T-helper 1 cell (primary cell): ENCODE results near the gene FASTKD1.
"Not testable (repeated sequence)": the region's sequence is repeated elsewhere in the genome, so short reads cannot be mapped to it uniquely, and the experiment has no call there.

ENCODE experiments used
- DNase-seq, 5 donors: peaks; one replicate each; pipeline ENCODE4 v3.0.0-alpha.2; 2012 to 2020

The FASTKD1 gene

DNA sequence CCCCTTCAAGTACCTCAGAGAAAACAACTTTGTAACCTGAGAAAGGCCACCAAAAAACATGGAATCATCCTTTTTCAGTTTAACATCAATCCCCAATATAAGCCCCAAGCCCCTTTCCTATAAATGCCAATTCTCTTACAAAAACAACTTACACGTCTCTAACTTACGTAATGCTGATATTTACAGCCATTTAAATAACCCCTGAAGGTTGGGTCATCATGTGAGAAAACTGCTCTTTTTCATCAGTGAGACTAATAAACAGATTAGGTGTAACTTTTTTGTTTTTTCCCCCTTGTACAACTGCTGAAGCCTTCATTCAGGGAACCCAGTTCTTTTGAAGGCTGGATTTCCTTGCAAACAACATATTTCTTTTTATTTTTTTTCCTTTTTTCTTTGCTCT is 3.7 kb downstream of the FASTKD1 start:
- no peak for DNase-seq

DNA sequence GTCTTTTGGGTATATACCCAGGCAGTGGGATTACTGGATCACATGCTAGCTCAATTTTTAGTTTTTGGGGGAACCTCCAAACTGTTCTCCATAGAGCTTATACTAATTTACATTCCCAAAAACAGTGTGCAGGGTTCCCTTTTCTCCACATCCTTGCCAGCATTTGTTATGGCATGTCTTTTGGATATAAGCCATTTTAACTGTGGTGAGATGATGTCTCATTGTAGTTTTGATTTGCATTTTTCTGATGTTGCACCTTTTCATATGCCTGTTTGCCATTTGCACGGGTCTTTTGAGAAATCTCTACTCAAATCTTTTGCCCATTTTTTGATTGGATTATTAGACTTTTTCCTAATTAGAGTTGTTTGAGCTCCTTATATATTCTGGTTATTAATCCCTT is 8.0 kb downstream of the FASTKD1 start:
- no peak for DNase-seq

DNA sequence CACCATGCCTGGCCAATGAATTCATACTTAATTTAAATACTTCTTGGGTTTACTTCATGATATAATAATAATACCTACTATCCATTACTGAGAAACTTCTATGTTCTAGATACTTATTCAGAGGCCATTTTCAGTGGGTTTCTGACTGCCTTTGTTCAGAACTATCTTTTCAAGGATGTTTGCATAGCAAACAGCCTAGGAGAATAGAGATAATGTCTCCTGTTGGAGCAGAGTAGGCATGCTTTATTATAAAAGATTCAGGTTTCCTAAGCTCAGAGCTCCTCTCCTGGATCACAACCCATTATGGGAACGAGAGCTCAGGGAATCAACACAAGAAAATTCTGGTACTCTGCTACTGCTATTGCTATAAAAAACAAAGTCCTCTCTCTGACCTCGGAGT is 11.1 kb downstream of the FASTKD1 start:
- DNase-seq: no peak

DNA sequence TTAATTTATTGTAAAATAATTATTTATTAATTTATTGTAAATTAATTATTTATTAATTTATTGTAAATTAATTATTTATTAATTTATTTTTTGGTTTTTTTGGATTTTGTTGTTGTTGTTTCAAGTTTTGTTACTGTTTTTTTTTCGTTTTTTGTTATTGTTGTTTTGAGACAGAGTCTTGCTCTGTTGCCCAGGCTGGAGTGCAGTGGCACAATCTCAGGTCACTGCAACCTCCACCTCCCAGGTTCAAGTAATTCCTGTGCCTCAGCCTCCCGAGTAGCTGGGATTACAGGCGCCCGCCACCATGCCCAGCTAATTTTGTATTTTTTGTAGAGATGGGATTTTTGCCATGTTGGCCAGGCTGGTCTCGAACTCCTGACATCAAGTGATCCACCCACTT is 11.6 kb downstream of the FASTKD1 start:
- DNase-seq: not testable (repeated sequence)

DNA sequence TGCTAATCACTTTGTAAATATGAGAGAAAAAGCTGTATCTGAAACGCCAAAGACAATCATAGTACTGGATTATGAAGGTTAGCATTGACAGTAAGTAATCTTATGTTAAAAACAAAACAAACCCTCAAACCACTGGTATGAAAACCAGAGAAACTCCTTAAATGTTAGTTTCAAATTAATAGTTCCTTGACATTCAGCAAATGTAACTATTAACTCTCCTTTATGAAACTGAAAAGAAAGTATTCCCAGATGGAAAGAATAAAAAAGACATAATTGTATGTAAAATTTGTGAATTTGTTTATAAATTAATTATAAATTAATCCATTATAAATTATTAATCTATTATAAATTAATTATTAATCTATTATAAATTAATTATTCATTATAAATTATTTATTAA is 12.3 kb downstream of the FASTKD1 start:
- DNase-seq: no peak

DNA sequence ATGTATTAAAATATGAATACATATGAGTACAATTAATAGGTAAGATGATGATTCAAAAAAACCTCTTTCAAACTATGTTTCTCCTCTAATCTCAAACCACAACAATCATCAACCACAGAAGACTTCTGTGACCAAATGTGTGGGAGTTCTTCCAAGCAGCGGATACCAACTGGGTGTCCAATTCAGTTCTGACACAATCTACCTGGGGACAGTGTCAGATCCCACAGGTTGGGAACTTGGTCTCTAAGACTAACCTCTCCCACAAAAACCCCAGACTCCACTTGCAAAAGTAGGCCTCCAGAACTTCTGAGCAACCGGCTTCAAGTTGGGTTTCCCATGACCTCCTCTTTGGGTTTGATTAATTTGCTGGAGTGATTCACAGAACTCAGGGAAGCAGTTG is 26.9 kb downstream of the FASTKD1 start:
- no peak for DNase-seq

DNA sequence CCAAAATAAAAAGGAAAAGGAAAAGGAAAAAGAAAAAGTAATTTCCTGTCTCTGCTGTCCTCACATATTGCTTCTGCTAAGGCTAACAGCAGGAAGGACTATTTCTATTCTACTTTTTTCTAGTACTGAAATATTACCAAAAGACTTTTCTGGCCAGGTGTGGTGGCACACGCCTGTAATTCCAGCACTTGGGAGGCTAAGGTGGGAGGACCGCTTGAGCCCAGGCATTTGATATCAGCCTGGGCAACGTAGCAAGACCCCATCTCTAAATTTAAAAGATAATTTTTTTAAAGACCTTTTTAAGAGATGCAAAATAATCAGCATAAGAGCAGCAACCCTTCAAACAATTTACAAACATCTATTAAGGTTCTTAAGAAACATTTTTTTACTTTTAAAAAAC is 31.2 kb downstream of the FASTKD1 start:
- DNase-seq: no peak

DNA sequence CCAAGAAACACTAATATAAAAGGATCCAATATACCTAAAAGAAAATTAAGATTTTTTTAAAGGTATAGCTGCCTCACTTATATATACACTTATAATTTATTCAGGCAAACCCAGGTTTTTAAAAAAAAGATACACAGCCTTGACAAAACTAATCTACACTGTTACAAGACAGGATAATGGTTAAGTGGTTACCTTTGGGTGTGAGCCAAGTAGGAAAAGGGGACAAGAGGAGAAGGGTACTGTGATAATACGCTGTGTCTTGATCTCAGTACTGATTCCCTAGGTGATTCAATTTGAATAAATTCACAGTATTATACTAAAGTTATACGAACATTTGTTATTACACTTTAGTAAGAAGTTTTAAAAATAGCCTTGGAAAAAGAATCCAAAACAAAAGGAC is 33.5 kb downstream of the FASTKD1 start:
- no peak for DNase-seq

DNA sequence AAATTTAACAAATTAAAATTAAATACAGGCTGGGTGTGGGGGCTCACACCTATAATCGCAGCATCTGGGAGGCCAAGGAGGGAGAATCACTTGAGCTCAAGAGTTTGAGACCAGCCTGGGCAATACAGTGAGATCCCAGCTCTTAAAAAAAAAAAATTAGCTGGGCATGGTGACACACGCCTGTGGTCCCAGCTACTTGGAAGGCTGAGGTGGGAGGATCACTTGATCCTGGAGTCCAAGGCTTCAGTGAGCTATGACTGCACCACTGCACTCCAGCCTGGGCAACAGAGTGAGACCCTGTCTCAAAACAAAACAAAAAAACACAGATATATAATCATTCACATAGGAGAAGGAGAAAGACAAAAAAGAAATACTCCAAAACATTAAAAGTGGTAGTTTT is 34.2 kb downstream of the FASTKD1 start:
- DNase-seq: not testable (repeated sequence)

DNA sequence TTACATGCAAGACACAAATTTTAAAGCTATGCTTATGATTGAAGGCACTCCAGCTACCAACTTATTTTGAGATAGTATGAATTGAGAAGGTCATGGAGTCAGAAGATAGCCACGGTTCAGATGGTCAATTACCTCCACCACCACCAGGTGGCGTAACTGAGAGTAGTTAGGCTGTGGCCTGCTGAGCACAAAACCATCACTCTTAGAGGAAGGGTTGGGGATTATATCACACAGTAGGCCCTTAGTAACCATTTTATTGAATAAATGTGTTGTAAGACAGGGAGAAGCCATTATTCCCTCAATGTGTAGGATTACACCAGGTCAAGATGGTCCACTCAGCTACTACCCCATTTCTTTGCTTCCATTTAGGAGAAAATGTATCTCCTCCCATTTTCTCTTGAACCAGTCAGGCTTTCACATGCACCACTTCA is 45.4 kb downstream of the FASTKD1 start:
- peak; percentile 20 to 71 (median 60) for DNase-seq

DNA sequence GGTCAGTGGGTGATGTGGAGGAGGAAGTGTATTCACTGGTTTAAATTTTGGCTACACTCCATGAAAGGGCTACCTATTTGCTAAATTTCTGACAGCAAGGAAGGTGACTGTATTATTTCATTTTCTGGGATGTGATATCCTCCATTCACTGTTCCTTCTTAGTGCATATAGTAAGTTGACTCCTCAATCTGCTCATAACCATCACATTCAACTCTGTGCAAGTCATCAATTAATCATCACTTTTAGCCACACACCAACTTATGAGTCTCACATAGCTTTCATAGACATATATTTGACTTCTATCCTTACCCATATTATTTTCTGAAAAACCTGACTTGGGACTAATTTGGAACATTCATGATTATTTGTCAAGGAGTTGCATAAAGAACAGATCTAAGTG is 47.2 kb downstream of the FASTKD1 start:
- no peak for DNase-seq

DNA sequence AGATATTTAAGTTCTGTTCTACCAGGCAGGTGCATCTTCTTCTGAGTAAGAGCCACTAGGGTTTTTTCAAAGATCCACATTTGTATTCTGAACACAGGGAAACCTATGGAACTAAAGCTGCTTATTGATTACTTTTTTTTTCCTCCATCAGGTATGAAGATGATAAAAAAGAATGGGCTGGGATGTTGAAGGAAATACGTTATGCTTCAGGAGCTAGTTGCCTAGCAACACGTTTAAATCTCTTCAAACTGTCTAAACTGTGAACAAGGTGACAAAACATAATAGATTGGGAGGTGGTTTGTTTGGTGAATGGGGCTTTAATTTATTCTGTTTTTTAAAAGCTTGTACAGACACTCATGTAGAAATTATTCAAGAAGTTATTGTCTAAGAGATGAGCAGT is 48.2 kb downstream of the FASTKD1 start:
- no peak for DNase-seq

DNA sequence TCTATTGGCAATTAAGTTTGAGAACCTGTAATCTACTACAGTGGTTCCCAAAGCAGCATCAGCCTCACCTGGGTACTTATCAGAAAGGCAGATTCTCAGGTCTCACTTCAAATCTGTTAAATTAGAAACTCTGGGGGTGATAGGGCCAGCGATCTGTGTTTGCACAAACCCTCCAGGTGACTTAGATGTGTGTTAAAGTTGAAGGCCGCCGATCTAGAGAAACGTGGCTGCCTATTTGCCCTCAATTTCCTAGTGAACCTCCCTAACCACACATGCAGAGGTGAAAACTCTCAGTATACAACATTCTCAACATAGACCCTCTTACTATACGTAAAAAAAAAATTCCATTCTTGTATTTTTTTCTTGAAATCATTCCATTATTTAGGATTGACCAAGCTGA is 50.0 kb downstream of the FASTKD1 start:
- no peak for DNase-seq

DNA sequence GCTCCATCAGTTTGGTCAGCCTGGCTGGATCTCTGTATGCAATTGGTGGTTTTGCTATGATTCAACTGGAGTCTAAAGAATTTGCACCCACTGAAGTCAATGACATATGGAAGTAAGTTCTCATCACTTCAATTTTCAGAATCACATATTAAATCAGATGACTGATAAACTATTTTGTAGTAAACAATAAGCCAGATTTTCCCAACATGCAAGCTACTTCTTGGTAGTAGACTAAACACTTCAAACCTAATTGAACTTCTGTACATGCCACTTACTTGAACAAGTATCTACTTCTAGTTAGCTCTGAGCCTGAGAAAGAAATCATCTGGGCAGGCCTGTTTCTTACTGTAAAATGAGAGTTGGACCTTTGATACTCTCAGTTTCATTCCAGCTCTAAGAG is 52.8 kb downstream of the FASTKD1 start:
- DNase-seq: no peak

DNA sequence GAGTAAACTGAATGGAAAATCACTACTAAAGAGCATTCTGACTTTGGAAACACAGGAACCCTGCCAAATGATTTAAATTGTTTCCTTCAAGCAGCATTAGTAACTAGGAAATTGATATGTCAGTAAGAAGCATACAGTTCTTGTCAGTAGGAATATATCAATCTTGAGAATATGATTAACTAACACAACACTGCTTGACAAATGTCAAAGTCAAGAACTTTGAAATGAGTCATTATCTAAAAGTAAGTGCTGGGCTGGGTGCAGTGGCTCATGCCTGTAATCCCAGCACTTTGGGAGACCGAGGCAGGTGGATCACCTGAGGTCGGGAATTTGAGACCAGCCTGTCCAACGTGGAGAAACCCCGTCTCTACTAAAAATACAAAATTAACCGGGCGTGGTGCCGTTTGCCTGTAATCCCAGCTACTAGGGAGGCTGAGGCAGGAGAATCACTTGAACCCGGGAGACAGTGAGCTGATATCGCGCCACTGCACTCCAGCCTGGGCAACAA is 57.1 kb downstream of the FASTKD1 start:
- not testable (repeated sequence) for DNase-seq

DNA sequence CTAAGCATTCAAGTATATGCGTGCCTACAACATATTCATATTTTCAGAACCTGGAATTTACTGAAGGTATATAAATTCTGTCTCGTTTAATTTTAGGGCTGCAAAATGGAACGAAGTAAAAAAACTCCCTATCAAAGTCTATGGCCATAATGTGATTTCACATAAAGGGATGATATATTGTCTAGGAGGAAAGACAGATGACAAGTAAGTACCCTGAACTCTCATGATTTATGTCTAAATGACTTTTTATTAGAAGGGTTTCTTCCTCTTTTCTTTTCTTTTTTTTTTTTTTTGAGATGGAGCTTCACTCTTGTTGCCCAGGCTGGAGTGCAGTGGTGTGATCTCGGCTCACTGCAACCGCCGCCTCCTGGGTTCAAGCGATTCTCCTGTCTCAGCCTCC is 58.9 kb downstream of the FASTKD1 start:
- DNase-seq: not testable (repeated sequence)

DNA sequence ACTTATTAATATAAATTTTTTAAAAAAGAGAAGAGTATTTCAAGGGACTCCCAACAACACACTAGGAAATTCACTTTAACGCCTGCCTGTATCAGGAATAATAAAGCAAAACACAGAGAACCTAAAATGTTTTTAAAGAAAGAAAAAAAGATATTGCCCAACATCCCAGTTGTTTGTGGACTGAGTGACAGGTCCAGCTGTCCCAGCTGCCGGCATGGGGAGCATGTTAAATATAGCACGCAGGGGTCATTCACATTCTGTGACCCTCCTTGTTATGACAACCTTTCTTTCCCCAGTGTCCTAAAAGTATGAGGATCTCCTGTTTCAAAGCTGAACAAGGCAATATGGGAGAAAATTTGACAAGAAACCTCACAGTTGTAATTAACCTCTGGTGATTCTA is 59.7 kb downstream of the FASTKD1 start:
- DNase-seq: no peak

DNA sequence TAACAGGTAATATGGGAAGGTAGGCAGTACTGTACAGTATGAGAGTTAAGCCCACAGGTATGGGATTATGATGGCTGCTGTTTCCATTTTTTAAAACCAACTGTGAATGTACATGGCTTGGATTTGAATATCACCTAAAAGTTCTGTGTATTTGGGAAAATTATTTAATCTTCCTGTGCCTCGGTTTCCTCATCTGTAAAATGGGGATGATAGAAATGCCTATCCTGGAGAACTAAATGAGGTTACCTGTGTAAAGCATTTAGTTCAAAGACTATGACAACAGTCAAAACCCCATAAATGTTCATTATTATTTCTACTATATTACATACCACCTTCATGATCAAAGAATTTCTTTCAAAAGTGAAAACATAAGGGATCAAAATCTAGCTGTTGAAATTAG is 60.6 kb downstream of the FASTKD1 start:
- no peak for DNase-seq

DNA sequence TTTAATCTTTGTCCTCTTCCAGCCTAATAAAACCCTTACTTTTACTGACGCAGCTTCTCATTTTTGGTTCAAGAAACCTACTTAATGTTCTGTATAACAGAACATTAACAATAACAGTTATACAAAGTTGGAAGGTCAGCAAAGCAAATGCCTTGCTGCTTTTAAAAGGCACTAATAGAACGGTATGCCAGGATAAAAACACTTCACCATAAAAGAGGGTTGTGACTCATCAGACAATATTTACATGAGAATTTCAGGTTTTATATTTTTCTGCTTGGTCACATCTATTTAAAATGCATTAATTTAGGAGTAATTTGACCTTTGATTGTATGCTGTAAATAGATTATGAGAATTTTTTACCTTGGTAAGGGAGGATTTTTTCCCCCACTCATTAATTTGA is 61.1 kb downstream of the FASTKD1 start:
- DNase-seq: no peak

DNA sequence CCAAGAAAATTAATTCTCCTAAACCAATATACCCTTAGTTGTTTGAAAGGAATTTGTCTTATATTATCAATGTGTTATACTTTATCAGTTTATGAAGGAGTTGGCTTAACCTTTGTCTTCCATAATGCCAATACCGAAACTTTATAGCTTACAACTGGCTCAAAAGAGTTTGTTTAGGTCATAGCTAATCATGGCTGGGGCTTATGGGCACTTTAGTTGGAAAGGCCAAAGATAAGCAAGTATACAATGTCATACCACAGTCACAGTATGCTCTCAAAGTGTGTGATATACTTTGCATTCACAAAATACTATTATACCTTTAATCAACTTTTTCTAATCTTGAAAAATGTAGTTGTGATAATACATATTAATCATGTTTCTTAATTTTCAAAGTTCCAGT is 61.8 kb downstream of the FASTKD1 start:
- DNase-seq: no peak

DNA sequence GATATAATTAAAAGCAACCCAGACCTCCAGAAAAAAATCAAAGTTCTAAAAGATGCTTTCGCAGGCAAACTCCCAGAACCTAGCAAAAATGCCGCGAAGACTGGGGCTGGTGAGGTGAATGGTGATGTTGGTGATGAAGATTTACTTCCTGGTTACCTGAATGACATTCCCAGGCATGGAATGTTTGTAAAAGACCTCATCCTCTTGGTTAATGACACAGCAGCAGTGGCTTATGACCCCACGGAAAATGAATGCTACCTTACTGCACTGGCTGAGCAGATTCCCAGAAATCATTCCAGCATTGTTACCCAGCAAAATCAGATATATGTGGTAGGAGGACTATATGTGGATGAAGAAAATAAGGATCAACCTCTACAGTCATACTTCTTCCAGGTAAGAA is 63.2 kb downstream of the FASTKD1 start:
- no peak for DNase-seq

DNA sequence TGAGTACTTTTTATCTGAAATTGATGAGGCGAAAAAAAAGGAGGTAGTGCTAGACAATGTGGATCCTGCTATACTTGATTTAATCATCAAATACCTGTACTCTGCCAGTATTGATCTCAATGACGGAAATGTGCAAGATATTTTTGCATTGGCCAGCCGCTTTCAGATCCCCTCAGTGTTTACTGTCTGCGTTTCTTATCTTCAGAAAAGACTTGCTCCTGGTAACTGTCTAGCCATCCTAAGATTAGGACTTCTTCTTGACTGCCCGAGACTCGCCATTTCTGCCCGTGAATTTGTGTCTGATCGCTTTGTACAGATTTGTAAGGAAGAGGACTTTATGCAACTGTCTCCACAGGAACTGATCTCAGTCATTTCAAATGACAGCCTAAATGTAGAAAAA is 63.7 kb downstream of the FASTKD1 start:
- DNase-seq: no peak

DNA sequence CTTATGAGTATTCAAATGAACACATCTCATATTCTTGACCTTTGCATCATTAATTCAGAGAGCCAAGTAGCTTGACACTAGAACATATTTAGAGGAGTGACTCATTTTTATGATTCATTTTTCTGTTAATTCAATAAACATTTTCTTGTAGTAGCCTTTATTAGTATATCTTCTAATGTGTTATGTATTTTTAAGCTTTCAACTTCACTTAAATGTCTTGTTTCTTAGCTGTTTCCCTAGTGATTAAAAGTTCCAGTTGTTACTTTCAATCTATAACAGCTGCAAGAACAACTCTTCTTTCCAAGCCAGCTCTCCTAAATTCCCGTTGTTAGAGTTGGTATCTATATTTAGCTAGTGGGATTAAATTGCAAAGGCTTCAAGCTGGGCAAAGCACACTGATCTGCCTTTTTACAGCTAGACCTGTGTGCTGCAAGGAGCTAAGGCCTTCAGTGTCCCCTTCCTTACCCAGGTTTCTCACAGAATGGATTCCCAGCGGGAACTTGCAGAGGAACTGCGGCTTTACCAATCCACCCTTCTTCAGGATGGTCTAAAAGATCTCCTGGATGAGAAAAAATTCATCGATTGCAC is 64.3 kb downstream of the FASTKD1 start, which contains the start of gene KLHL41:
TSS of gene KLHL41 (plus strand) at position 405 of the 588 bp plus-strand sequence. CDS start at position 482, 77 bp downstream.
- DNase-seq: no peak

DNA sequence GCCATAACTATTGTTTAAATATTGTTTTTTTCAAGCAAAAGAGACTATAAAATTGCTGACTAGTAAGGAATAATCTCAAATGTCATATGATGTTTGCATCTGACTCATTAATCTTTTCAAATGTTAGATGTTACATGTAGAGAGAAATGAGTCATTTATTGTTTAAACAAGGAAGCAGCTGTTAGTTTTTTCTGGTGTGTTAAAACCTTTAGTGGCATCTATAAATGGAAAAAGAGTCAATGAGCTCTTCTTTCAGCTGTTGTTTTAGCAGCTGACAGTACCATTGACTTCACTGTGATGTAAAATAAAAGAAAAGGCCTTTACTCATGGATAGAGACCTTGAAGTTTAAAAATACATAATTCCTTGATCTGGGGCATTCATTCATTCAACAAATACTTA is 66.0 kb downstream of the FASTKD1 start:
- no peak for DNase-seq

DNA sequence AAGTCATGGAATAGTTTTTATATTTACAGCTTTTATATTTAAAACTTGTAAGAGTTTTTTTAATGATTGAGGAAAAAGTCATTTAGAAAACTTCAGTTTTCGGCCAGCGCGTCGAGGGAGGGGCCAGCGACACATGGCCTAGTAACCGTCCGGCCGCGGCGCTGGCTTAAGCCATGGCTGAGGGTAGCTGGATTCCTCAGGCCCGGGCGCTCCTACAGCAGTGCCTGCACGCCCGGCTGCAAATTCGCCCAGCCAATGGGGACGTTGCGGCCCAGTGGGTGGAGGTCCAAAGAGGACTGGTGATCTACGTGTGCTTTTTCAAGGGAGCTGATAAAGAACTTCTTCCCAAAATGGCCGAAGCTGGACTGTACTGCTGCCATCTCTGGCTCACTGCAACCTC is 69.0 kb downstream of the FASTKD1 start:
- no peak for DNase-seq
